ENCODE measurements around the gene DIAPH3. TPM values are rescaled to one million over a fixed set of nuclear protein-coding genes. Genes with fewer than 3 reads are reported as not detected.
A peak's percentile ranks its signal among the peaks of the same experiment; 100 is the strongest.

DIAPH3 gene
- total RNA-seq, 1 donor, result 30.7 TPM

DNA sequence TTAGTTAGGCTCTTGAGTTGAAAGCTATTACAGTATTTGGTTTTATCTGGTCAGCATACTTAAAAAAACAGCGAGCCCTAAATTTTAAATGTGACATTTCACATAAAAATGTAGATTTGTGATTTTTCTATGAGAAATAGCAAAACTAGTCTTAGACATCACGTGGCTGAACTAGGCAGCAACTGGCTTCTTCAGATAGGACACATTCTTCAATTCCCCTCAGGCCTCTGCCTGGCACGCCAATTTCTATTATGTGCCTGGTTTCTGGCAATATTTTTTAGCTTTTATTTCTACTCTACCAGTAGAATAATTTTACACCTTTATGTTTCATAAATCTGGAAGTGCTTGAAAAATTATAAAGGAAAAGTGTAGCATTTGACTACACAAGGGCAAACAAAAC lies 433.7 kb downstream of the DIAPH3 start:
- no peak for DNase-seq (ENCODE audit: low read depth)
- TF ChIP-seq, protein P1, sequence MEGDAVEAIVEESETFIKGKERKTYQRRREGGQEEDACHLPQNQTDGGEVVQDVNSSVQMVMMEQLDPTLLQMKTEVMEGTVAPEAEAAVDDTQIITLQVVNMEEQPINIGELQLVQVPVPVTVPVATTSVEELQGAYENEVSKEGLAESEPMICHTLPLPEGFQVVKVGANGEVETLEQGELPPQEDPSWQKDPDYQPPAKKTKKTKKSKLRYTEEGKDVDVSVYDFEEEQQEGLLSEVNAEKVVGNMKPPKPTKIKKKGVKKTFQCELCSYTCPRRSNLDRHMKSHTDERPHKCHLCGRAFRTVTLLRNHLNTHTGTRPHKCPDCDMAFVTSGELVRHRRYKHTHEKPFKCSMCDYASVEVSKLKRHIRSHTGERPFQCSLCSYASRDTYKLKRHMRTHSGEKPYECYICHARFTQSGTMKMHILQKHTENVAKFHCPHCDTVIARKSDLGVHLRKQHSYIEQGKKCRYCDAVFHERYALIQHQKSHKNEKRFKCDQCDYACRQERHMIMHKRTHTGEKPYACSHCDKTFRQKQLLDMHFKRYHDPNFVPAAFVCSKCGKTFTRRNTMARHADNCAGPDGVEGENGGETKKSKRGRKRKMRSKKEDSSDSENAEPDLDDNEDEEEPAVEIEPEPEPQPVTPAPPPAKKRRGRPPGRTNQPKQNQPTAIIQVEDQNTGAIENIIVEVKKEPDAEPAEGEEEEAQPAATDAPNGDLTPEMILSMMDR (IDR thresholded peaks at IDR 0.05; ENCODE audit: insufficient read depth, low read depth, low read length), result no peak
- no peak overlapping the region for H3K4me3 ChIP-seq (ENCODE audit: low read depth, low read length)

DNA sequence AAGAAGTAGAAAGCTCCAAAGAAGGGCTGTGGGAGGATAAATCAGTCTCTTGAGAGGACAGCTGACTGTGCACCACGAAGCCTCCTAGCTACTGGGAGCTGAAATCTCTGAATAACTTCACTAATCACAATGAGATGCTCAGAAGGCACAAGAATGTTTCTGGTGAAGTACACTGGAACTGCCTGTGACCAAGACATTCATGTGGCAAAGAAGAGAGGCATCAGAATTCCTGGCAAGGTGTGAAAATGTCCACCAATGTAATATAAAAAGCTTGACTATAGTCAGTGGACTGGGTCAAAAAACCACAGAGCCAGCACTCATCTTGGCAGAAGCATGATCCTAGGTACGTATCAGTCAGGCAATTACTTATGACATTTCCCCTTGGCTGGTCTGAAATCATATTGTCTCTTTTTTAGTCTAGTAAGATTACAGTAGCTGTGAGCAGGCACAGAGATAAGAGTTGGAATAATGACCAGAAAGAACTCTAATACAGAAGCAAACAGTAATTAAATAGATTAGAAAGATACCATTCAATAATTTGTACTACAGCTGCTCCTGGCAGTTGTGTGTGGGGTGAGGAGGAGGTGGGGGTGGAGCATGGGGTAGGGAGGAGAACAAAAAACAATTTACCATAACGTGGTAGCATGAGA lies 434.7 kb downstream of the DIAPH3 start:
- DNase-seq (ENCODE audit: low read depth), result no peak
- no peak overlapping the region for H3K4me3 ChIP-seq (ENCODE audit: low read depth, low read length)
- TF ChIP-seq, protein P1 (IDR thresholded peaks at IDR 0.05; ENCODE audit: insufficient read depth, low read depth, low read length), result no peak

DNA sequence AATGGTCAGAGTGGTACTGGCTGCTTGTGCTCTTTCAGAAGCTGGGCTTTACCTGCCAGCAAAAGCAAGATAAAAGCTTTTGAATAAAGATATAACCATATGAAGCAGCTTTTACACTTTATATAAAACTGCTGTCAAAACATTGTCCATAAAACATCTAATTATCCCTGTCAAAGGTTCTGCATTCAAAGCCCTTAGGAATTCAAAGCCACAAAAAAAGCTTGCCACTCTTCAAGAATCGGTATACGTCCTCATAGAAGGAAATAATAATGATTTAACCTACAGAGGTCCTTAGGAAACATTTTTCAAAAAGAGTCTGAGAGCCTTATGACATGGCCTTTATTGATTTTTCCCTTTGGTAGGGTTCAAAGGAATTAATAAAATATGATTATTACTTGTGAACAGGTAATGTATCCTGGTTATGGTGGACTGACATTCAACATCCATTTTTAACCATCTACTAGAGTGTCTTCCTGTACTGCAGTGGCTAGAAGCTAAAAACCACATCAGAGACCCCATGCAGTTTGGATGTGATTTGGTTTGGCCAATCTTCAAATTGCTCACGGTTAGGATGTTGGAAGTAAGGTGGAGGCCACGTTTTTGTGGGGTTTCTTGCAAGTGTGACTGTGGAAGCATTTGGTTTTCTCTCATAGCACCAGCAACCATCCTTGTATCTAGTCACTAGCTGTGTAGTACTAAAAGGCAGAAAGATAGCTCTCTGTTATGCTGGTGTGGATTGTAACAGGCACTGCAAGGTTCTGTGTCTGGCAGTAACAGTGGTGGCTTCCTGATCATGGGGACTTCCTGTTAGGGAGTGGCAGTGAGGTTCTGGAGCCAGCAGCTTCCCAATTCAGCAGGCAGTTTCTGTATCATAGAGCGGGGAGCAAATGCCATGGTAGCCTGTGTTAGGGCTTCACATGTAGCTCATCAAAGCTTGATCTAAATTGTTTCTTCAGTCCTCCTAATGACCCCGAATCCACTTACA lies 441.5 kb downstream of the DIAPH3 start:
- DNase-seq (ENCODE audit: low read depth), result no peak
- TF ChIP-seq, protein P1 (IDR thresholded peaks at IDR 0.05; ENCODE audit: insufficient read depth, low read depth, low read length), result no peak
- H3K4me3 ChIP-seq (ENCODE audit: low read depth, low read length), result no peak overlapping the region

DNA sequence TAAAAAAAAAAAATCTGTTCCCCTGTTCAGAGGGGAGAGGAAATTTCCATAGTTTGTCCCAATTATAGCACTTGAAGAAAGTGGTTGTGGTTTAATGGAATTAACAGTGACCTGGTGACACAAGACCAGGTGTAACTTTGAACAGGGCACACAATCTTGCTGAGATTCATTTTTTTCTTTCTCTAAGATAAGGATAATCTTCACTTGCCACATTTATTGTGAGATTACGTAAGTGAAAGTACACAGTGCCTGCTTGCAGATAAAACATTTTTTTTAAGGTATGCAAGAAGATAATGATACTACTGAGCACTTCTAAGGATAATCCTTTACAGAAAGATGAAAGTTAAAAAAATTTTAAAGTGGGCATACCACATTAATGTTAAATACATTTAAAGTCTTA lies 448.1 kb downstream of the DIAPH3 start:
- no peak overlapping the region for H3K4me3 ChIP-seq (ENCODE audit: low read depth, low read length)
- peak; percentile 70 for DNase-seq (ENCODE audit: low read depth)
- TF ChIP-seq, protein P1 (IDR thresholded peaks at IDR 0.05; ENCODE audit: insufficient read depth, low read depth, low read length), result no peak

DNA sequence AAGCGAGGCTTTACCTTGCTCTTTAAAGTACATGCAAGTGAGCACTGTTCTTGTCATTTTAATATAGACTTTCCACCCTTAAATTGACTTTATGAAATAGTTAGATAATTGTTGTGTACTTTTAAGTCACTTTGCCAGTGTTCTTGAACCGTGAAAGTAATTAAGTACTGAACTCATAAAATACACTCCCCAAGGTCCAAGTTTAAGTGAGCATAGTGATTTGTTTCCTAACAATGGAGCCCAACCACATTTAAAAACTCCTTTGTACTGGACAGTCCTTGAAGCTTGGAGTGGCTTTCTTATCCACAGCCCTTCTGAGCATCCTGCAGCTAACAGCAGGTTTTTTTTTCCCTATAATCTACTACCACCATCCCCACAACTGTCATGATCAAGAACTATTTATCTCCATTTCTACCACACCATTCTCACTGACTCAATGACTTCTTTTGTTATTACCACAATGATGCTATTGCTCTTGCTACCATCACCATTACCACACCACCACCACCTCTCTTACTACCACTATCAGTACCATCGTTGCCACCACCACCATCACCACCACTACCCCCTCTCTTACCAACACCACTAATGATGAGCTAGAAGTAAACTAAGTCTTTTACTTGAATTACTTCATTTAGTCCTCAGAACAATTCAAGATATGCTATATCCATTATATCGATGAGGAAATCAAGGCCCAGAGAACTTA lies 452.6 kb downstream of the DIAPH3 start:
- H3K4me3 ChIP-seq (ENCODE audit: low read depth, low read length), result no peak overlapping the region
- peak; percentile 31 for DNase-seq (ENCODE audit: low read depth)
- TF ChIP-seq, protein P1 (IDR thresholded peaks at IDR 0.05; ENCODE audit: insufficient read depth, low read depth, low read length), result no peak

DNA sequence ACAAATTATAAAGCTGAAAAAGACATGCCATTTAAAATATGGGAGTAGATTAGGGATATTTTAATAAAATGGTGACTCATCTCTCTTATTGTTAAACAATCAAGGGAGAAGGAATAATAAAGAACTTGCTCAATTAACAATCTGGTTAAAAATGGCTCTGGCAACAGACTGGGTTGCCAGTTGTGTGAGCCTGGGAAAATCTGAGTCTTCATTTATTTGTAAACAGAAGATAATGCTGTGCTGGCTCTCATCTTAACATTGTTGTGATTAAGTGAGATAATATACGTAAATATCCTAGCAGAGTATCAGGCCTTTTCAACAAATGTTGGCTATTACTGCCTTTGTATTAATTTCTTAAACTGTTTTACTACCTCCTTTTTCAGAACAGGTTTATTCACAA lies 453.3 kb downstream of the DIAPH3 start:
- peak; percentile 57 for DNase-seq (ENCODE audit: low read depth)
- TF ChIP-seq, protein P1 (IDR thresholded peaks at IDR 0.05; ENCODE audit: insufficient read depth, low read depth, low read length), result no peak
- H3K4me3 ChIP-seq (ENCODE audit: low read depth, low read length), result no peak overlapping the region
